GM19099 (cell line): ENCODE measurements around the gene MAP2K3.

Experiments used
- POLR2A ChIP-seq: IDR thresholded peaks from 3 replicates; pipeline ENCODE4 v1.6.1; 2011; ENCODE audit warnings: low read depth; ENCODE audit not compliant: insufficient read length; ENCODE audit errors: extremely low read depth

The MAP2K3 gene

DNA sequence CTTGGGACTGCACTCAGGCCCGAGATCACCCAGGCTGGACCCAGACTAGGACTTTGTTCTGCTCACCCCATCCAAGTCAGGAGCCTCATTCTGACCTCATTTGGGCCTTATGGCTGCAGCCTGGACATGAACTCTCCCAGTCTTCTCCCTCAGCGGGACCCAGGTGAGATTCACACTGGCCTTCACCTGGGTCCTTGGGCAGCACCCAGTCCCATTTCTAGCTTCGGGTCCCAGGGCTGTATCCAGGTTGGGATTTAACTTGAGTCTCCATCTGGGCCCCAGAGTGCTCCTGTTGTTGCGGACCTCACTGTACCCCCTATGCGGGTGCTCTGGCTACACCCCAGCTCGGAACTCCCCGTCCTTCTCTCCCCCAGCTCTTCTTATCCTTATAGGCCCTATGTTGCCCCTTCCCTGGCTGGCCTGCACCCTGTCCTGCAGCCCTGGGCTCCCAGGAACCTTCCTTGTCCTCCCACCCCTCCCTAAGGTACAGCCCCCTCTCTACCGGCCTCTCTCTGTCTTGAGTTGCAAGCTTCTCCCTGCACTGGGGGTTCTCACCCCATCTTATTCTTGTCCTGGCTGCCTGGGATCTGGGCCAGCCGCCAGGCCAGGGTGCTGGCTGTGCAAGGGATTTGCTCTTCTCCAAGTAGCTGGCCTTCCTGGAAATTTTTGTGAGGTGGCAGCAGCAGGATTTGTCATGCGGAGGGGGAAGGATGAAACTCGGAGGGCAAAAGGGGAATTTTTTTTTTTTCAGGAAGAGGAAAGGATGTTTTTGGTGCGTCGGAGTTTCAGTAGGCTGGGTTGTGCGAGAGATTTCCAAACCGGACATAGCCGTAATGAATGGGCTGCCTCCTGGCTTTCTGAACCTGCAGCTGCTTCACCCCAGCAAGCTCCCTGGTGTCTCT, 904 bp downstream of the MAP2K3 start:
- TF ChIP-seq POLR2A = no peak

- no peak for TF ChIP-seq POLR2A
These were observed 1.7 kb downstream of the MAP2K3 start for GRCh38 chr17:21286066-21286770.

DNA sequence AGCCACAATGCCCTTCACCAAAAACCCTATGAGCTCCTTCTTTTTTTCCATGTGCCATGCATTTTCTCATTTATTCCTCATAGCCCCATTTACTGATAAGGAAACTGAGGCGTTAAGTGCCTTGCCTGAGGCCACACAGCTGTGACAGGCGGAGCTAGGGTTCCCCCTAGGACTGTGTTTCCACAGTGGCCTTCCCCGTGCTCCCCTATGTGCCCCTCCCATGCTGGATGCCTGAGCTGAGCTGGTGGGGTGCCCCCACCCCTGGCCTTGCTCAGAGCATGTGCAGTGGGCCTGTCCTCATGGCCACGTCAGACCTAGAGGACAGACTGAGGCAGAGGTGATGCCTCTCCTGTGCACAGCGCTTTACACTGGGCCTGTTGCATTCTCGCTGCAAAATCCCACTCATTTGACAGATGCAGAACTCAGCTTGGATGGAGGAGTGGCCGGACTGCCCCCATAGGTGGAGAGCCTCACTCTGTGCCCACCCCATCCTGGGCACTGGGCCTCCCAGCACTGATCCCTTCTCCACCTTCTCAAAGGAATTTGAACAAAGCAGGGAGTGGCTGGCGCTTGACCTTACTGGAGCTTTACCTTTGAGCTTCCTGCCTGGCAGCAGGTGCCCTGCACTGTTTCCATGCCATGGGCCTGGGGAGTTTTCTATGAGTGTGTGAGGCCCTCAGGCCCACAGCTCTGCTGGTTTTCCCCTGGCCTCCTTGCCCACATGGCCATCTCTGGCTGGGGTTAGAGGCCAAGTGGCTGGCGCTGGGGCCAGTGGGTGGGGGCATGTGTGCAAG, 2.6 kb downstream of the MAP2K3 start:
- no peak for TF ChIP-seq POLR2A

DNA sequence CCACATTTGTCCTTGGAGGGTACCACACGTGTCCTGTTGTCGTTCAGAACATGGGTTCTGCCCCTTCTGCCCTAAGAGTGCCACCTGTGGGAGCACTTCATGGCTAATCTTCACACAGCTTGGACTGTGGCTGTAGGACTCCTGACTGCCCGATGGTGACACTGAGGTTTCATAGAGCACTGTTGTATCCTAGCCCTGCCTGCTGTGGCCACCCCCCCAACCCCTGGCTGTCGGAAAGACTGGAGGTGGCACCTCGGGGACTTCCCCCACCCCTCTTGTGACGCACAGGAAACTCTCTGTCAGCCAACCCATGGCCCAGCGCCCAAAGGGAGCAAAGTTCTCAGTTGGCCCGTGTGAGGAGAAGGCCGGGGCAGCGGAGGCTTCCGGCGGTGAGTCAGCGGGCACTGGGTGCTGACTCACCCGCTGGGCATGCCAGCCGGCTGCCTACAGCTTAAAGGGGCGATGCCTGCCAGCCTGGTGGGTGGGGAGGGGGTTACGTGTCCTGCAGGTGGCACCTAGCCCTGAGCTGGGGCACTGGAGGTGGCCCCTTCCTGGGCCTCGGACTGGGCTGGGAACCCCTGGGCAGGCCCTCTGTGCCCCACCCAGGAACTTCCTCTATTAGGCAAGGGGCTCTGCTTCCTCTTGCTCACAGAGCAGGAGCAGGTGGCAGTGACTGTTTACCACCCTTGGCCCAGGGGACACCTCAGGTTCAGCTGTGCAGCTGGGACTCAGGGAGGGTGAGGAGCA, 3.4 kb downstream of the MAP2K3 start:
- TF ChIP-seq POLR2A = peak; percentile 55

DNA sequence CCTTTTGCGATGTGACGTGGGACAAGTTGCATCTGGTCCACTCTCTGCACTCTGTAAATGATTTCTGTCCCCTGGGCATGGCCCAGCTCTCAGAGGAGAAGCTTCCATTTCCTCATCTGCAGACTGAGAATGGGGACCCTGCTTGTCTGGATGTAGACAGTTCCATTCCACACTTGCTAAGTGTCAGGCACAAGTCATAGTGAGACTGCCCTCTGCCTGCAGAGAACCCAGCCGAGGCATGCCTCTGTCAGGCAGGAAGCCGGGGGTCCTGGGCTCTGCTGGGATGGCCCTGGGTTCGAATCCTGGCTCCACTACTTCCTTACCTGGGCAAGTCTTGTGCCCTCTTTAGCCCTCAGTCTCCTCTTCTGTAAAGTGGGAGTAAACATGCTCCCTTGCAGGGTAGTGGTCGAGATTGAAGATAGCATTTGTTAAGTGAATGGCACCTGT, 4.1 kb downstream of the MAP2K3 start:
- TF ChIP-seq POLR2A = no peak

- TF ChIP-seq POLR2A = no peak
These were observed 4.8 kb downstream of the MAP2K3 start for GRCh38 chr17:21289175-21289901.

DNA sequence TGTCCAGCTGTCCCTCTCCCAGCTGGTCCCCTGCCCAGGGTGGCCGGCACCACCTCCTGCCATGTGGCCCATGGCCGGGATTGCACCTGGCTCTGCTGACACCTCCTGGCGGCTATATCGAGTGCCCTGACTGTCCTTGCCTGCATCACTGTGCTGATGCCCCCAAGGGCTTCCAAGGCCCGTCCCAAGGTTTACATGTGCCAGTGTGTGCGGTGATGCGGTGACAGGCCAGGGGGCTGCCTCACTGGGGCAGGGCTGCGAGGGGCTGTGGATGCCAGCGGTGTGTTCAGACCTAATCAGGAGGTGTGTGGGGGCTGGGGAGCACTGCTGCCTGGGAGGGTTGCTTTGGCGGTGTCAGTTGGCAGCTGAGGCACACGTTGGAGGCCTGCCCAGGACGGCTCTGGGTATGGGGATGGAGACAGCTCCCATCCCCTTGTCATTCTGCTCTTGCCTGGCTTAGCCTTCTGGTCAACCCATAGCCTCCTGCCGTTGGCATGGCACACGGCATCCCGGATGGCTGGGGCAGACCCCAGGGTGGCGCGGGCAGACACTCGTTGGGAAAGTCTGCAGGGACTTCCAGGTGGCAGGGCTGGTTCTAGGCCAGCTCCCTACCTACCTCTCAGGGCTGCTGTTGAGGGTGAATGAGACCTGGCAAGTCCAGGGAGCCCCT, 5.5 kb downstream of the MAP2K3 start:
- no peak for TF ChIP-seq POLR2A

DNA sequence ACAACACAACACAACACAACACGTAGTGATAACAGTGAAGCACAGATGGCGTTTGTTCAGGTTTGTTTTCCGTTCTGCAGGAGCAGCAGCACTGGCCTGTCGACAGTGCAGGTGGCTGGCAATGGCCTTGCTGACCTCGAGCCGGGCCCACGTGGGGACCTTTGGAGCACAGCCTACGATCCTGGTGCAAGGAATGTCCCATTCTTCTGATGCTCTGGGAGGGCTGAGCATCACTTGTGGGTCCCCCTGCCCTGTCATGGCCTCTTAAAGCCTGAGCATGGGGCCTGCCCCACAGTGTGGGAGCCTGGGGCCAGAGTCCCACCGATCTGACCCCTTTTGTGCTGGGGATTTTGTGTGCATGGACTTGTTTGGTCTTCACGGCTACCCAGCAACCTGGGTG, 6.8 kb downstream of the MAP2K3 start:
- TF ChIP-seq POLR2A = no peak

DNA sequence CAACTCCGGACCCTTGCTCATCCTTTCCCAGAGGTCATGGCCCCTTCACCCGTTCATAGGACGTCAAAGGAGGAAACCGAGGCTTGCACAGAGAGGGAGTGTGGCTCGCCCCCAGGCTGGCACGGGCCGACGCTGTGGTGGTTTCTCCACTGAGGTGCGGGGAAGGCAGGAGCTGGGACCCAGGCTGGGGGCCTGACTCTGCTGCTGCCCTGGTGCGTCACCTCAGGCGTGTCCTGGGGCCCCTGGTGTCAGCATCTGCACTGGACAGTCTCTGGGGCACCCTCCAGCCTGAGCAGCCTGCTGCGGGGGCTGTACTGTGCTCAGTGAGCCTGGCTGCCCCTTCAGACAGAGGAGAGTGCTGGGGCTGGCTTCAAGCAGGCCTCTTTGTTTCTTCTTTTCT, 7.4 kb downstream of the MAP2K3 start:
- TF ChIP-seq POLR2A = no peak

DNA sequence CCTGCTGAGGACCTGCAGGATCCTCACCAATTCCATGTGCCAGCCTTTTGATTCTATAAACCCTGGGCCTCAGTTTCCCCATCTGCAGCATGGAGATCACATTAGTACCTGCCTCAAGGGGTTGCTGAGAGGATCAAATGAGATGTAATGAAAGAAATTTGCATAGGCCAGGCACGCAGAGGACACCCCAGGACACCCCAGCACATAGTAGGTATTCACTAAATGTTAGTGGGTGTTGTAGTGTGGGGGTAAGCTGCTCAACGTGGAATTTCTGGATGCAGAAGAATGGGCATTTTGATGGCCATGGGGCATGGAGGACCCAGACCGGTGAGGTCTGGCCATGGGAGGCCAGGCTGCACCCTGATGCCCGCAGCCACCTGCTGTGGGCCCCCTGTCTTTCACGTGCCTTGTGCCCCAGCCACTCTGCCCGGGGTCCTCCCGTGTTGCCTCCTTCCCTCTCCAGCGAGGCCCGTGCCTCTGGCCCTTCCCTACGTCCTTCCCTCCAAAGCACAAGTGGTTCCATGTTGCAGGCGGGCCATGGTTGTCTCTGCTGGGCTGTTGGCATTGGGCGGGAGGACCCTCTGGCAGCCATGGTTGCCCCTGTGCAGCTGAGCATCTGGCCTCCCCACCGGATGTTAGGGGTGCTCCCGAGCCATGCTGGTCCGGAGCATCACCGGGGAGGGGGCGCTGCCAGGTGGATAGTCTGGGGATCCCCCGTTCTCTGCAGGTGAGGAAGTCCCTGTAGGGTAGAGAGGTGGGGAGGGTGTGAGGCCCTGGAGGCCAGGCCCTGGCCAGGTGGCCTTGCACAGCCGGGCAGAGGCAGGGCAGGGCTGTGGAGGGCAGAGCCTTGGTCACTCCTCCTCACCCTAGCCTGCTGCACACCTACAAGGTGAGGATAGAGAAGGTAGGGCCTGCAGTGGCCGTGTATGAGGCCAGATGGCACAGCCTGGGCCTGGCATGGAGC, 8.6 kb downstream of the MAP2K3 start:
- TF ChIP-seq POLR2A = no peak

DNA sequence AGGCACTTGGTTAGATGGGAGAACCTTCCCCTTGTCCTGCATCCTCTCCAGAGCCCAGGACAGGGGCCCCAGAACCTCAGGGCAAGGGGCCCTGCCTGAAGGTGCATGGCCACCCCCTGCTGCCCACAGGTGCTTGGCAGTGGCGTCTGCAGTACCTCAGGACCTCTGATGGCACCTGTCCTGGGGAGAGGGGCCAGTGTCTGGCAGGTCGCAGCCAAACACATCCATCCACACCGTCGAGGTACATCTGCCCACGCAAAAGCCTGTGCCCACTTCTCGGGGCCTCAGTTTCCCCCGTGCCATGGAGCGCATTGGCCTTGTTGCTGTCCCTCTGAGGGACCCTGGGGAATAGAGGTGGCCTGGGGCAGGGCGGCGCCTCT, 9.3 kb downstream of the MAP2K3 start:
- no peak for TF ChIP-seq POLR2A

DNA sequence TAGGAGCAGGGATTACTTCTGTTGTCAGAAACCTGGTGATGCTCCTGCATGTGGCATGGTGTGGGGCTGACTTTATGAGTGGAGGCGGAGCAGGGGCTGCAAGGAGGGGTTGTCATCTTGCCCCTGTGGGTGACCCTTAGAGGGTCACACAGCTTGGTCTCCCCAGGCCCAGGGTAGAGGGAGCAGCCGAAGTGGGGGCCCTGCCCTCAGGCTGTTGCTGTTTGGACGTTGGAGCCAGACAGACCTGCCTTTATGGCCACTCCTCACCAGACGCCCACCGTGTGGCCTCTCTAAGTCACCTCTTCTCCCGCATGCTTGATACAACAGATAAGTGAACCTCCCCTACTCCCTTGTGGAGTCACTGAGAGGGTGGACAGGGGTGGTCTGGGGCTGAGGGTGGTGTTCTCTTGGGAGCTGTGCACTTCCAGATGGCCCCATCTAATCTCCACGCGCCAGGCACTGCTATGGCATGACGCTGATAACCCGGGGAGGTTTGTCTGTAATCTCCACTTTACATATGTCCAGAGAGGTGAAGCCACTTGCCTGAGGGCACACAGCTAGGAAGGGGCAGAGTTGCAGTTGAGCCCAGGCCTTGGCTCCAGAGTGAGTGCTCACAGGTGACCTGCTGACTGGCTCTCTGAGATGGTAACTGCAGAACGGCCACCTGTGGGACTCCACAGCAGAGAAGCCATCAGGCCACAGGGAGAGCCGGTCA, 10.0 kb downstream of the MAP2K3 start:
- TF ChIP-seq POLR2A = no peak
